ENCODE measurements around the gene HSP90AB1. TPM values are rescaled to one million over a fixed set of nuclear protein-coding genes. Genes with fewer than 3 reads are reported as not detected.
A peak's percentile ranks its signal among the peaks of the same experiment; 100 is the strongest.

Gene HSP90AB1
- total and polyA plus RNA-seq, 11 donors = 375 to 1,040 (median 857) TPM

DNA sequence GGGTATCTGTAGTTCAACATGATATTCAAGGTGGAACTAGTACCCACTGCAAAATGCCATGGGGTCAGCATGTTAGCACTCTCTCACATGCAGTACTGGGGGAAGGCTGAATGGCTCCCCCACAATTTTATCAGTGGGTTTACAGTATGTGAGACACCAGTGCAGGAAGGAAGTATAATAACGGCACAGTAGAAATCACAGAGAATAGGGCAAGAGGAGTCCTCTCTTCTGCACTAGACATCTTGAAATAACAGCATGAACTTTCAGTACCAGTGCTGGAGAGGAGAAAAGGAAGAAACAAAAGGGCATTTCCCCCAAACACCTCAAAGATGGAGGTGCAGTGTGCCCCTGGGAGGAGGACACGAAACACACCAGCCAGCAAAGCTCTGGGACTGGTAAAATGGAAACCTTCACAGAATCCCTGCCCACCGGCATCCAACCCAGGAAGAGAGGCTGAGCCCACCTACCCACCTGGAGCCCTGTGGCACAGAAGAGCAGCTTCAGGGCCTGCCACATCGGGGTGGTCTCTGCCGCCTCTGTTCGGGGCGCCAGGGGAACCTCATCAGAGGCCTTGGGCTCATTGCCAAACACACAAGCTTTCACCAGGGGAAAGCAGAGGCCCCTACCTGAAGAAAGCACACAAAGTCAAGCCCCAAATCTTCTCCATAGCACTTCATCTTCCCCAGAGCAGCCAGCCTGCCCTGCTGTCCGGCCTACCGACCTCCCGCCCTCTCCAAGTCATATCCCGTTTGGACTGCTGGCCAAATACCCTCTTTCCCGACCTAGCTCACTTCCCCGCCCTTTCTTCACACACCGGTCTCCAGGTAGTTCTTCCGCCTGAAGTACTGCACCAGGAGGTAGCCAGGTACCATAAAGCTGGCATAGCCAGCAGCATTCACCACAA is 9.2 kb downstream of the HSP90AB1 start:
- ATAC-seq = peak in 2 of 4 donors; percentile 0 to 3

DNA sequence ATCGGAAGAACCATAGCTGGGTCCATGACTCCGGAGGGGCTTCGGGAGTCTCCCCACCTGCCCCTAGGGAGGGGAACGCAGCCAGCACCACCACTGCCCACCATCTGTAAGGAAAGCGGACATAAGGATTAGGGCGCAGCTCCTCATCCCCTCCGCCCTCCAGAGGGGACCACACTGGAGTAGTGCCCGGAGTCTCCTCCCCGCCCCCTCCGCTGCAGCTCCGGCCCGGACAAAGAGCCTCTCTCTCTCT is 9.8 kb downstream of the HSP90AB1 start:
- ATAC-seq (no peak), DNase-seq (no peak)
- 0 to 4% (median 0%) methylated on average over 5 to 12 of the region's 12 CpGs for WGBS, 4 donors
- Histone ChIP-seq H3K36me3 (peaks cover 5 to 76% (median 49%) of the 10 kb centered on the region in 9 donors), H3K27me3 (no peaks in the 10 kb centered on the region), H3K9me3 (no peaks in the 10 kb centered on the region), H3K27ac (peak overlapping the region; percentile 75 to 97 (median 94)), H3K4me3 (peak overlapping the region; percentile 60 to 99 (median 88)), H3K4me1 (peaks cover 3 to 53% (median 23%) of the 10 kb centered on the region in 12 donors)
- intact Hi-C loops (cut with DNase I) = loop anchor here in 5 of 10 donors (5.0 to 10.0 kb wide), 3 partner anchors 84 to 162 kb away; no protein-coding TSS in a partner anchor
- TF ChIP-seq CTCF (IDR thresholded peaks at IDR 0.05) (no peak), POLR2A (IDR thresholded peaks at IDR 0.05) (no peak)

More for the DNA sequence above, 9.2 kb downstream of the HSP90AB1 start:
- TF ChIP-seq CTCF (IDR thresholded peaks at IDR 0.05) (no peak), POLR2A (IDR thresholded peaks at IDR 0.05) (no peak)
- no peak for DNase-seq
- Histone ChIP-seq H3K36me3 (peaks cover 5 to 76% (median 54%) of the 10 kb centered on the region in 9 donors), H3K4me1 (peaks cover 3 to 59% (median 24%) of the 10 kb centered on the region in 12 donors), H3K27ac (peak overlapping the region in 11 of 12 donors; percentile 86 to 97 (median 94)), H3K27me3 (no peaks in the 10 kb centered on the region), H3K4me3 (peak overlapping the region; percentile 60 to 99 (median 88)), H3K9me3 (no peaks in the 10 kb centered on the region)
- whole genome bisulfite sequencing, 4 donors = 31 to 36% (median 35%) methylated on average over 15 of the region's 15 CpGs
- intact Hi-C loops (cut with DNase I) = loop anchor here in 5 of 10 donors (5.0 to 10.0 kb wide), 3 partner anchors 84 to 161 kb away; no protein-coding TSS in a partner anchor

GRCh38 chr6:44257025-44257752 is 10.3 kb downstream of the HSP90AB1 start, which contains the start of gene SLC35B2:
Gene SLC35B2, minus strand, starts transcription at chr6:44257528. Its CDS starts 118 bp downstream, at chr6:44257410.
- ATAC-seq (peak; percentile 59 to 77 (median 75)), DNase-seq (peak; percentile 71 to 83 (median 75))
- peak within 1 kb of the TSS; percentile 75 to 97 (median 94) for H3K27ac ChIP-seq
- H3K4me3 ChIP-seq = peak within 1 kb of the TSS; percentile 60 to 99 (median 88)
- WGBS, 4 donors = 0 to 1% (median 1%) methylated on average over 13 to 80 of the region's 80 CpGs
- peaks cover 3 to 50% (median 23%) of the 10 kb centered on the region in 12 donors for H3K4me1 ChIP-seq
- H3K9me3 ChIP-seq = no peaks in the 10 kb centered on the region
- TF ChIP-seq POLR2A (IDR thresholded peaks at IDR 0.05) = peak in 1 of 2 donors; percentile 80
- TF ChIP-seq CTCF (IDR thresholded peaks at IDR 0.05) = peak; percentile 48 to 94 (median 78)
- H3K27me3 ChIP-seq = no peaks in the 10 kb centered on the region
- intact Hi-C loops (cut with DNase I) = loop anchor here in 5 of 10 donors (5.0 to 10.0 kb wide), 3 partner anchors 85 to 162 kb away; no protein-coding TSS in a partner anchor
- H3K36me3 ChIP-seq = peaks cover 5 to 76% (median 44%) of the 10 kb centered on the region in 9 donors

Data from heart left ventricle (tissue), 16 donors.